GM19025 (cell line): Measurements from ENCODE around the gene USP25.

Source experiments
- ATAC-seq: cut with Tn5 transposase; IDR thresholded peaks from one replicate; pipeline ENCODE4 v1.9.1; 2021; ENCODE audit warnings: mild to moderate bottlenecking, low read depth, moderate library complexity; ENCODE audit not compliant: unreplicated experiment

USP25 gene

DNA sequence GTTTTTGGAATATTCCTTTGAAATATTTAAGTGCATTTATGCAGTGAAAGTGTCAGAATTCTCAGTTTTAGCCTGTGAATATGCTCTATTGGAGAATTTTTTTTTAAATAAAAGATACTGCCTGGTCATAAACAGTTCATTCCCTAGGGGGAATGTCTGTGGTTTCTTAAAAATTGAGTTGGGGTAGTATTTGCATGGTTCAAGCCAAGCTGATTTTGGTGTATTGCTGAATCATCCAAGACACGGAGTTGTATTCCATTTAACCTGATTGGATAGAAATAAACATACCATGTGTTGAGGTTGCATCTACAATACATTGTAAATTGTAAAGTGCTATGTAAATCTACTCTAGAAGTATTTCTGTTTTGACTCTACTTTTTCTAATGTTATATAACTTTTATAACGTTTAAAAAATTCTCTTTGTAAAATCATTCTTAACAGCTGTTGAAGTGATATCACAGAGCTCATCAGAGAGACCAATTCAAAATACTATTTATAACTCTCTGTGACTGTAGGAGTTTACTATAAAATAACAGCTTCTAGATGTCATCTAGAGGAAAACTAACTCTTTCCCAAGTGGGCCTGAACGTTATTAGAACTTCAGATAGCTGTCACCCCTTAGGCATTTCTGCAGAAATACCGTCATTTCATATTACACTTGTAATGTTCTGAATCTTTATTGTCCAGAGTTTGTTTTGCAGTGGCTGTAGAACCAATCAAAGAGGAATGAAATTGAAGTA is 199.1 kb downstream of the USP25 start:
- no peak for ATAC-seq

DNA sequence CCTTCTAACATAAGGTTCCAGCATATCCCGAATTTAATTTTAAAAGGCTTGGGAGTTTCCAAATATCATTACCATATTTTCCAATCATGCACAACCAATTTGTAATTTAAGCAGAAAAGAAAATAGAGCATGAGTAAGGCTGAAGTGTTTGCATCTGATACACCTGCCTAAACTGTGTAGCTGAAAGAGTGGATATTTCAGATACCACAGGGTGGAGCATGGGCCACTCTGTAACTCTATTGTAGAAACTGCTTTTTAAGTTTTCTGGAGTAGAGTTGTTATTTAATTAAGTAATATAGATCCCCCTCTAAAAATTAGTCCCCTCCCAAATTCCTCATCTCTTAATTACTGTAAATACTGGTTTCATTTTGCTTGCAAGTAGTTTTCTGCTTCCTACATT is 199.8 kb downstream of the USP25 start:
- ATAC-seq, result no peak
